ENCODE results near the gene PPM1K. TPM values are rescaled to one million over a fixed set of nuclear protein-coding genes. Genes with fewer than 3 reads are reported as not detected.

The PPM1K gene
- total RNA-seq, 1 donor from 2014 or later, result 11.0 TPM

DNA sequence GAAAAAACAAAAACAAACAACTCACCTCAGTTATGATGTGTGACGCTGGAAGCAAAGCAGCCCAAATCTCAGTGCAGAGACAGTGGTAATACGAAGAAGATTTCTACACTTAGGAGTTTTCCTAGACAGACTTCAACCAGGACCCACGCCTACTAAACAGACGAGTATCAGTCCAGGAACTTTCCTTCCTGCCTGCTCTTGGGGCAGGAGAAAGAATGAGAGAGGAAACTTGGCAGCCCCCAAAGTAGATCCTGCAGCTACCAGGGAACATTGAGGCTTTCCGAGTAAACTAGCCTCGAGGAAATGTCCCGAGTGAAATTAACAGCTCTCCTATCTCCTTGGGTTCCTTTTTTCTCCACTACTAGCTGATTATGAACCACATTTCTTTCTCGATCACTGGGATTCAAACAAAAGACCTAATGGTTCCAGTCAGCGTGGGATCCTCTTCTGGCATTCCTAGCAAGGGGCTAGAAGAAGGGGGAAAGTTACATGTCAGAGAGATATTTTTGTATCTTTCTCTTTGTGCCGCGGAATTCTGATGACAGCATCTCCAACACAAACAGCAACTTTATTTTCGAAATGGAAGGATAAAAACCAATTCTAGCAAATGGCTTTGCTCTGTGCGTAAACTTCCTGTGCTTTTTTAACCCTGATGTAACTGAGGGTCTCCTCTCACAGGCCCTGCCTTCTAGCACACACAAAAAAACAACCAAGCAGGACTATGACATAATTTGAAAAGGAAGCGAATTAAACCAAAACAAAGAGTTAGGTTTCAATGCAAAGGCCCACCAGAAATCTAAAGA is 53.2 kb downstream of the PPM1K start:
- TF ChIP-seq, protein P1, sequence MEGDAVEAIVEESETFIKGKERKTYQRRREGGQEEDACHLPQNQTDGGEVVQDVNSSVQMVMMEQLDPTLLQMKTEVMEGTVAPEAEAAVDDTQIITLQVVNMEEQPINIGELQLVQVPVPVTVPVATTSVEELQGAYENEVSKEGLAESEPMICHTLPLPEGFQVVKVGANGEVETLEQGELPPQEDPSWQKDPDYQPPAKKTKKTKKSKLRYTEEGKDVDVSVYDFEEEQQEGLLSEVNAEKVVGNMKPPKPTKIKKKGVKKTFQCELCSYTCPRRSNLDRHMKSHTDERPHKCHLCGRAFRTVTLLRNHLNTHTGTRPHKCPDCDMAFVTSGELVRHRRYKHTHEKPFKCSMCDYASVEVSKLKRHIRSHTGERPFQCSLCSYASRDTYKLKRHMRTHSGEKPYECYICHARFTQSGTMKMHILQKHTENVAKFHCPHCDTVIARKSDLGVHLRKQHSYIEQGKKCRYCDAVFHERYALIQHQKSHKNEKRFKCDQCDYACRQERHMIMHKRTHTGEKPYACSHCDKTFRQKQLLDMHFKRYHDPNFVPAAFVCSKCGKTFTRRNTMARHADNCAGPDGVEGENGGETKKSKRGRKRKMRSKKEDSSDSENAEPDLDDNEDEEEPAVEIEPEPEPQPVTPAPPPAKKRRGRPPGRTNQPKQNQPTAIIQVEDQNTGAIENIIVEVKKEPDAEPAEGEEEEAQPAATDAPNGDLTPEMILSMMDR (IDR thresholded peaks at IDR 0.05; ENCODE audit: insufficient read depth, low read length, poor library complexity, severe bottlenecking), result no peak
- Histone ChIP-seq H3K36me3 (ENCODE audit: control insufficient read depth, insufficient read depth, low read length) (no peaks in the 10 kb centered on the region), H3K4me3 (ENCODE audit: low read depth, low read length) (no peak overlapping the region), H3K27me3 (ENCODE audit: control insufficient read depth, insufficient read depth, low read length) (no peaks in the 10 kb centered on the region)
- no peak for DNase-seq (ENCODE audit: low read depth)

DNA sequence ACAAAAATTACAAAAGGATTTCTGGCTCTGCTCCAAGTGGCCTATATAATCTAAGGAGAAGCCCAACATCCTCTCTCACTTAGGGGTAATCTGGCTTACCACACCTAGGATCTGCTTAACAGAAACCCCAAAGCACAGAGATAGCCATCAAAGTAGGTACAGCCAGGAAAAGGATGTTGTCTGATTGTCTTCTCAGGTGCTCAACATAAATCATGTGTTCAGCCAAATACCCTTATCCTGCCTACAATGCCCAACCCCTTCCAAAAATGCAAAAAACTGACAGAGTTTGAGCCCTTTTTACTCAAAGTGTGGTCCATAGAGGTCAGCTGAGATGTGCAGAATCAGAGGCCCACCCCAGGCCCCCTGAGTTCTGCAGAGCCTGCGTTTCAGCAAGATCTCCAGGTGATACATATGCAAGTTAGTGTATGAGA is 53.9 kb downstream of the PPM1K start:
- DNase-seq (ENCODE audit: low read depth), result no peak
- Histone ChIP-seq H3K4me3 (ENCODE audit: low read depth, low read length) (no peak overlapping the region), H3K27me3 (ENCODE audit: control insufficient read depth, insufficient read depth, low read length) (no peaks in the 10 kb centered on the region), H3K36me3 (ENCODE audit: control insufficient read depth, insufficient read depth, low read length) (no peaks in the 10 kb centered on the region)
- TF ChIP-seq, protein P1 (IDR thresholded peaks at IDR 0.05; ENCODE audit: insufficient read depth, low read length, poor library complexity, severe bottlenecking), result no peak

DNA sequence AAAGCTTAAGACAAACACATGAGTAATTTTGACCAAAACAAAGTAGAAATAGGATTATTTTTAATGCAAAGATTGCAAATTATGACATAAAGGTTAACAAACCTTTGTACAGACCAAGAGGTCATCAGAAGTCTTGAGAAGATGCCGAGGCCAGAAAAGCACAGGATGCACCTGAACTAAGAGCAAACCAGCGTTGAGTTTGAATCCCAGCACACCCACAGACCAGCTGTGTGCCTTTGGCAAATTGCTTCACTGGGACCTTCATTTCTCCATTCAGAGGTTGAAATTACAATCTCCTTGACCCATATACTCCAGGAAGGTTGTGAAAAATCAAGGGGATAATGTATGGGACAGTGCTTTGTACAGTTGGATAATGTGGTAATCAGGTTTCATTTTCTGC is 56.6 kb downstream of the PPM1K start:
- DNase-seq (ENCODE audit: low read depth), result no peak
- no peaks in the 10 kb centered on the region for H3K36me3 ChIP-seq (ENCODE audit: control insufficient read depth, insufficient read depth, low read length)
- no peaks in the 10 kb centered on the region for H3K27me3 ChIP-seq (ENCODE audit: control insufficient read depth, insufficient read depth, low read length)
- H3K4me3 ChIP-seq (ENCODE audit: low read depth, low read length), result no peak overlapping the region
- TF ChIP-seq, protein P1 (IDR thresholded peaks at IDR 0.05; ENCODE audit: insufficient read depth, low read length, poor library complexity, severe bottlenecking), result no peak

DNA sequence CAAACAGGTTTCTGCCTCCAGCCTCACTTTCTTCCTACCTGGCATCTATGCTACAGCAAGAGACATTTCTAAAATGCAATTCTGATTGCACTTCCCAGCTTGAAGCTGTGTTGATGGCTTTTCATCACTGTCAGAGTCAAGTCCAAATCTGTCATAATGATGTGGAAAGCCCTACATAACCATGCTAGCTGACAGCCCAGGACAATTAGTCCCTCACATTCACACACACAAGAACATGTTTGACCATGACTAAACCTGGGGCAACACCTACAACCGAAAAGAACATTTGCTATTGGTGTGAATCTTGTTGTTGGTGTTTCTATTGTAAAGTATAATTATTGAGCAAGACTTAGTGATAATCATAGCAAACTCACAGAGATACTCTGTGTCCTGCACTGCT is 58.2 kb downstream of the PPM1K start:
- H3K4me3 ChIP-seq (ENCODE audit: low read depth, low read length), result no peak overlapping the region
- TF ChIP-seq, protein P1 (IDR thresholded peaks at IDR 0.05; ENCODE audit: insufficient read depth, low read length, poor library complexity, severe bottlenecking), result no peak
- no peak for DNase-seq (ENCODE audit: low read depth)
- H3K36me3 ChIP-seq (ENCODE audit: control insufficient read depth, insufficient read depth, low read length), result no peaks in the 10 kb centered on the region
- no peaks in the 10 kb centered on the region for H3K27me3 ChIP-seq (ENCODE audit: control insufficient read depth, insufficient read depth, low read length)

DNA sequence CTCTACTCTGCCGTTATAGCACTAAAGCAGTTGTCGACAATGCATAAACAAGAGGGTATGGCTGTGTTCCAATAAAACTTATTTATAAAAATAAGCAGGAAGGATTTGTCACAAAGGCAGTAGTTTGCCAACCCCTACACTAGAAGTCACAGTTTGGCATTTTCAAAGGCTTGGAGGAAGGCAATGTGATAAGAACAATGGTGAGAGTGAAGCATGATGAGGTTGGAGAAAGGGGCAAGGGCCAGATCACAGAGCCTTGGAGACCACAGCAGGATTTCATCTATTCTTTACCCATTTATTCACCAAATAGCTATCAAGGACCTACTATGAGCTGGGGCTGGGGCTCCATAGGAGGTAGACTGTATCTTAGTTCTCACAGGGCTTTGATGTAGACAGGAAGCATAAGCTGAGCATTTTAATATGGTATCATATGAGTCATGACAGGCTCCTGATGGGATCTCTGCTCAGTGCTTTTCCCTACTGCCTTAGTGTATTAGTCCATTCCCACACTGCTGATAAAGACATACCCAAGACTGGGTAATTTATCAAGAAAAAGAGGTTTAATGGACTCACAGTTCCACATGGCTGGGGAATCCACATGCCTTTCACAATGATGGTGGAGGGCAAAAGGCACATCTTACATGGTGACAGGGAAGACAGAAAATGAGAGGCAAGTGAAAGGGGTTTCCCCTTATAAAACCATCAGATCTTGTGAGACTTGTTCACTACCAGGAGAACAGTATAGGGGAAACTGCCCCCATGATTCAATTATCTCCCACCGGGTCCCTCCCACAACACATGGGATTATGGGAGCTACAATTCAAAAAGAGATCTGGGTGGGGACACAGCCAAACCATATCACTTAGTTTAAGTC is 58.9 kb downstream of the PPM1K start:
- Histone ChIP-seq H3K36me3 (ENCODE audit: control insufficient read depth, insufficient read depth, low read length) (no peaks in the 10 kb centered on the region), H3K27me3 (ENCODE audit: control insufficient read depth, insufficient read depth, low read length) (no peaks in the 10 kb centered on the region), H3K4me3 (ENCODE audit: low read depth, low read length) (no peak overlapping the region)
- TF ChIP-seq, protein P1 (IDR thresholded peaks at IDR 0.05; ENCODE audit: insufficient read depth, low read length, poor library complexity, severe bottlenecking), result no peak
- no peak for DNase-seq (ENCODE audit: low read depth)

Measured in kidney epithelial cell (primary cell).